Lung (tissue), 12 donors: ENCODE data around the gene SPON1. TPM values are rescaled to one million over a fixed set of nuclear protein-coding genes. Genes with fewer than 3 reads are reported as not detected.

Experiments used
- ATAC-seq: fragments of 200-7000 bp; cut with Tn5 transposase; one replicate; pipeline ENCODE4 v1.9.1; 2020; ENCODE audit warnings: moderate number of reproducible peaks; ENCODE audit not compliant: insufficient read depth, low FRiP score
- DNase-seq, 3 donors: peaks; one replicate each; pipeline ENCODE4 v3.0.0-alpha.2; 2013 to 2017
- H3K27ac ChIP-seq, 2 donors: one replicate each; pipeline ENCODE4 v1.5.1; 2013; ENCODE audit warnings: mild to moderate bottlenecking in 2 of 2, moderate library complexity in 2 of 2, control low read depth in 1 of 2, inconsistent platforms in 1 of 2, low read depth in 1 of 2, low read length in 1 of 2
- H3K27me3 ChIP-seq, 3 donors: one replicate each; pipeline ENCODE4 v1.5.1; 2013; ENCODE audit warnings: low read length in 2 of 3; ENCODE audit not compliant: control insufficient read depth in 3 of 3, insufficient read depth in 3 of 3
- H3K36me3 ChIP-seq, 4 donors: one replicate each; pipeline ENCODE4 v1.5.1; 2013; ENCODE audit warnings: low read length in 4 of 4, mild to moderate bottlenecking in 1 of 4, moderate library complexity in 1 of 4; ENCODE audit not compliant: control insufficient read depth in 4 of 4, insufficient read depth in 4 of 4
- H3K4me1 ChIP-seq, 5 donors: one replicate each; pipeline ENCODE4 v1.5.1; 2013; ENCODE audit warnings: low read length in 5 of 5, mild to moderate bottlenecking in 2 of 5, moderate library complexity in 1 of 5; ENCODE audit not compliant: control insufficient read depth in 5 of 5, insufficient read depth in 5 of 5
- H3K4me3 ChIP-seq: one replicate; pipeline ENCODE4 v1.5.1; 2013; ENCODE audit warnings: mild to moderate bottlenecking, control low read depth, moderate library complexity
- H3K9ac ChIP-seq, 2 donors: one replicate each; pipeline ENCODE4 v1.5.1; 2013; ENCODE audit warnings: low read length in 2 of 2, control low read depth in 1 of 2; ENCODE audit not compliant: insufficient read depth in 1 of 2
- H3K9me3 ChIP-seq, 4 donors: one replicate each; pipeline ENCODE4 v1.5.1; 2013; ENCODE audit warnings: low read length in 3 of 4, mild to moderate bottlenecking in 1 of 4, moderate library complexity in 1 of 4; ENCODE audit not compliant: control insufficient read depth in 4 of 4, insufficient read depth in 3 of 4
- WGBS, 2 donors: extraction: QIAGEN DNeasy Blood & Tissue Kit; methylation state at CpG; one replicate each; pipeline ENCODE4 v1.1.7; 2013; 5-methylcytosine and 5-hydroxymethylcytosine counted together
- polyA plus RNA-seq, 2 donors: library from polyadenylated mRNA; stranded (reverse); fragments of 200-250 nt; gene quantifications; one replicate each; pipeline ENCODE4 v1.2.1, GENCODE V29; 2013
- total RNA-seq, 2 donors: library from RNA; depleted of rRNA in 1 of 2; stranded (reverse); fragments of >200 nt in 1 of 2; gene quantifications; one replicate each; pipeline ENCODE4 v1.2.1, GENCODE V29; 2014 to 2021
- TF ChIP-seq, protein P1 (sequence below): IDR thresholded peaks from 2 replicates; pipeline ENCODE4 v1.5.1; 2012; ENCODE audit warnings: mild to moderate bottlenecking; ENCODE audit errors: control extremely low read depth, extremely low read depth
- donor health status: control.
- donor health status: control.
- donor health status: Bipolar disorder and iron deficiency.
- donor health status: healthy.
- donor health status: DM: yes; HTN: yes; CAD: no.

The SPON1 gene
- total and polyA plus RNA-seq, 4 donors = 8.4 to 98.6 (median 59.9) TPM

DNA sequence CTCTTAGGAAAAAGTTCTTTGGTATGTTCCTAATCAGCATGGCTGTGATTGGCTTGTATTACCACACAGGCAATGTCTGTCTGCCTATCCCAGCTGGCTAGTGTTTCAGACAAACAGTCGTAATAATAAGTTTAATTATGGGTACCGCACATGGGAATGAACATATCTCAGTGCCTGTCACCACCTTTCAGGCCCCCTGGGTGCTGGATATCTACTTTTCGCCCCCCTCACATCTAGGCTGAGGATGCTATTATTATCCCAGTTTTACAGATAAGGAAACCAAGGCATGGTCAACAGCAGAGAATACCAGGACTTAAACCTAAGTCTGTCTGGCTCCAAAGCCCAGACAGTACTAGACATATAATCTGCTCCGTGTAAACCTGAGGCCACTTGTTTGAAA is 174.8 kb downstream of the SPON1 start:
- Histone ChIP-seq H3K36me3 (peaks cover 0 to 11% (median 0%) of the 10 kb centered on the region in 4 donors), H3K27me3 (no peaks in the 10 kb centered on the region), H3K4me3 (no peak overlapping the region), H3K9ac (no peak overlapping the region), H3K27ac (no peak overlapping the region), H3K9me3 (no peaks in the 10 kb centered on the region), H3K4me1 (peaks cover 0 to 9% (median 0%) of the 10 kb centered on the region in 5 donors)
- no peak for ATAC-seq
- DNase-seq = no peak
- TF ChIP-seq, protein P1, sequence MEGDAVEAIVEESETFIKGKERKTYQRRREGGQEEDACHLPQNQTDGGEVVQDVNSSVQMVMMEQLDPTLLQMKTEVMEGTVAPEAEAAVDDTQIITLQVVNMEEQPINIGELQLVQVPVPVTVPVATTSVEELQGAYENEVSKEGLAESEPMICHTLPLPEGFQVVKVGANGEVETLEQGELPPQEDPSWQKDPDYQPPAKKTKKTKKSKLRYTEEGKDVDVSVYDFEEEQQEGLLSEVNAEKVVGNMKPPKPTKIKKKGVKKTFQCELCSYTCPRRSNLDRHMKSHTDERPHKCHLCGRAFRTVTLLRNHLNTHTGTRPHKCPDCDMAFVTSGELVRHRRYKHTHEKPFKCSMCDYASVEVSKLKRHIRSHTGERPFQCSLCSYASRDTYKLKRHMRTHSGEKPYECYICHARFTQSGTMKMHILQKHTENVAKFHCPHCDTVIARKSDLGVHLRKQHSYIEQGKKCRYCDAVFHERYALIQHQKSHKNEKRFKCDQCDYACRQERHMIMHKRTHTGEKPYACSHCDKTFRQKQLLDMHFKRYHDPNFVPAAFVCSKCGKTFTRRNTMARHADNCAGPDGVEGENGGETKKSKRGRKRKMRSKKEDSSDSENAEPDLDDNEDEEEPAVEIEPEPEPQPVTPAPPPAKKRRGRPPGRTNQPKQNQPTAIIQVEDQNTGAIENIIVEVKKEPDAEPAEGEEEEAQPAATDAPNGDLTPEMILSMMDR = no peak
- 89 to 91% methylated on average over 4 of the region's 4 CpGs for WGBS, 2 donors

GRCh38 chr11:14140991-14141390 is 178.5 kb downstream of the SPON1 start:
- Histone ChIP-seq H3K27me3 (no peaks in the 10 kb centered on the region), H3K9me3 (no peaks in the 10 kb centered on the region), H3K36me3 (peaks cover 0 to 9% (median 2%) of the 10 kb centered on the region in 4 donors), H3K4me3 (no peak overlapping the region), H3K9ac (no peak overlapping the region), H3K4me1 (peaks cover 0 to 9% (median 0%) of the 10 kb centered on the region in 5 donors), H3K27ac (no peak overlapping the region)
- TF ChIP-seq, protein P1 = no peak
- no peak for ATAC-seq
- 81 to 91% methylated on average over 3 of the region's 3 CpGs for WGBS, 2 donors
- DNase-seq = peak in 2 of 3 donors; percentile 36 to 64

DNA sequence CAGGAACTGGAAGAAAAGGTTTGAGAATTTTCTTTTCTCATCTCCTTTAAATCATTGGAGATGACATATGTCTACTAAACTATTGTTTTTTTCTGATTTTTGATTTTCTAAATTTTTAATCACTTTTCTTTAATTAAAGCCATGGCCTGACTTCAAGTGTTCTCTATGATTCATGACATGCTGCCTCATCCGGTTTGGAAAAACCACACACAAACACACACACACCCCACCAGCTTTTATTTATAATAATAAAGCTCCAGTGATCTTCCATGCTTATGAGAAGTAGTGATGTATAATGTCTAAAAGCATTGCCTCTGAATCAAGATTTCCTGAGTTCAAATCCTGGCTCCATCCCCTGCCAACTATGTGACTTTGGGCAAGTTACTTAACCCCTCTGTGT is 179.2 kb downstream of the SPON1 start:
- H3K27me3 ChIP-seq = no peaks in the 10 kb centered on the region
- no peak overlapping the region for H3K27ac ChIP-seq
- H3K4me1 ChIP-seq = peaks cover 0 to 9% (median 0%) of the 10 kb centered on the region in 5 donors
- no peak for ATAC-seq
- H3K9me3 ChIP-seq = no peaks in the 10 kb centered on the region
- 59 to 64% methylated on average over 1 of the region's 1 CpG for WGBS, 2 donors
- peaks cover 0 to 4% (median 2%) of the 10 kb centered on the region in 4 donors for H3K36me3 ChIP-seq
- TF ChIP-seq, protein P1 = no peak
- DNase-seq = no peak
- no peak overlapping the region for H3K4me3 ChIP-seq
- H3K9ac ChIP-seq = no peak overlapping the region

- Histone ChIP-seq H3K27ac (no peak overlapping the region), H3K4me3 (no peak overlapping the region), H3K36me3 (peaks cover 0 to 4% (median 0%) of the 10 kb centered on the region in 4 donors), H3K27me3 (no peaks in the 10 kb centered on the region), H3K4me1 (peaks cover 0 to 9% (median 0%) of the 10 kb centered on the region in 5 donors), H3K9me3 (no peaks in the 10 kb centered on the region), H3K9ac (no peak overlapping the region)
- WGBS, 2 donors = 59 to 91% methylated on average over 2 of the region's 2 CpGs
- ATAC-seq (no peak), DNase-seq (no peak)
- TF ChIP-seq, protein P1 = no peak
Measured at GRCh38 chr11:14144934-14145333, 182.4 kb downstream of the SPON1 start.
